Activated naive CD4-positive, alpha-beta T cell treated with anti-CD3 and anti-CD28 coated beads, Interleukin-2, amount 50 U/mL, for 72 hours (primary cell): Measurements from ENCODE around the gene RNU2-1. TPM values are rescaled to one million over a fixed set of nuclear protein-coding genes. Genes with fewer than 3 reads are reported as not detected.
A peak's percentile ranks its signal among the peaks of the same experiment; 100 is the strongest.
"Not testable (repeated sequence)": the region's sequence is repeated elsewhere in the genome, so short reads cannot be mapped to it uniquely, and the experiment has no call there.

Experiments used
- ATAC-seq, 2 donors: fragments of 150-1000 bp; cut with Tn5 transposase; 2 replicates each; pipeline ENCODE4 v1.10.0; 2021; ENCODE audit warnings: mild to moderate bottlenecking in 2 of 2, moderate library complexity in 2 of 2
- DNase-seq, 2 donors: peaks; one replicate each; pipeline ENCODE4 v3.0.0; 2021 to 2022; ENCODE audit warnings: low spot score in 2 of 2
- H3K27ac Mint-ChIP-seq, 2 donors: one replicate each; pipeline ENCODE4 v1.8.0; 2022; ENCODE audit warnings: mild to moderate bottlenecking in 2 of 2, mixed read lengths in 2 of 2
- H3K36me3 Mint-ChIP-seq, 2 donors: one replicate each; pipeline ENCODE4 v1.8.0; 2022; ENCODE audit warnings: mixed read lengths in 2 of 2
- H3K9me3 Mint-ChIP-seq, 2 donors: one replicate each; pipeline ENCODE4 v1.8.0; 2022; ENCODE audit warnings: mixed read lengths in 2 of 2
- total RNA-seq, 2 donors: library from RNA; stranded (reverse); gene quantifications; one replicate each; pipeline ENCODE4 v1.2.3, GENCODE V29; 2022

RNU2-1 gene
- 1,000 to 10,000 TPM; 5,470 to 5,569 TPM for total RNA-seq

DNA sequence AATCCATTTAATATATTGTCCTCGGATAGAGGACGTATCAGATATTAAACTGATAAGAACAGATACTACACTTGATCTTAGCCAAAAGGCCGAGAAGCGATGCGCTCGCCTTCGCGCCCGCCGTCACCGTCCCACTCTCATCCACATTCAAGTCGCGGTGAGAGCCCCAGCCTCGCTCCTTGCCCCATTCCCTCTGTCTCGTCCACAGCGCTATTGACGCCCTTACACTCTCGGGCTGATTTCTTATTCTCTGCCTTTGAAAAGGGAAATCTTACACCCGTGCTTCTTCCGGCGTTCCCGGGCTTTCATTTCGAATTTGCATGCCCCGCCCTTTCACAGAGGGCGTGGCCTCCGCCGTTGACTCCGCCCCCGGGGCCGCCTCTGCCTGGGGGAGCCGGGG is at the start of gene RNU2-1:
Gene RNU2-1, minus strand, starts transcription at position 101 of the 400 bp plus-strand sequence.
- not testable (repeated sequence) for H3K36me3 Mint-ChIP-seq, ATAC-seq, H3K9me3 Mint-ChIP-seq, DNase-seq
- peak within 1 kb of the TSS; percentile 51 to 93 for H3K27ac Mint-ChIP-seq

DNA sequence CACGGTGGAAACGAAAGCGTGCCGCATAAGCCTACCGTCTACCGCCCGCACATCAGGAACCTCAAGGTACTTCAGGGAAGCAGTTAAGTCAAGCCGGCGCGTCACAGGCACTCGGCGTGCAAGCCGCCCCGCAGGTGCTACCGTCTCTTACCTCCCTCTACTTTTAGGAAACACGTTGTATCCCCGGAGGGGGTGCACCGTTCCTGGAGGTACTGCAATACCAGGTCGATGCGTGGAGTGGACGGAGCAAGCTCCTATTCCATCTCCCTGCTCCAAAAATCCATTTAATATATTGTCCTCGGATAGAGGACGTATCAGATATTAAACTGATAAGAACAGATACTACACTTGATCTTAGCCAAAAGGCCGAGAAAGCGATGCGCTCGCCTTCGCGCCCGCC is 39.1 kb upstream of the RNU2-1 start:
- not testable (repeated sequence) for H3K36me3 Mint-ChIP-seq, DNase-seq, H3K9me3 Mint-ChIP-seq
- peak overlapping the region in 1 of 2 donors; percentile 85 for H3K27ac Mint-ChIP-seq
- ATAC-seq: peak; percentile 73 to 77

- ATAC-seq: peak; percentile 39 to 50
- not testable (repeated sequence) for H3K9me3 Mint-ChIP-seq, H3K36me3 Mint-ChIP-seq, DNase-seq
- peak overlapping the region in 1 of 2 donors; percentile 85 for H3K27ac Mint-ChIP-seq
Measured at GRCh38 chr17:43272483-43272882, 38.7 kb upstream of the RNU2-1 start.

DNA sequence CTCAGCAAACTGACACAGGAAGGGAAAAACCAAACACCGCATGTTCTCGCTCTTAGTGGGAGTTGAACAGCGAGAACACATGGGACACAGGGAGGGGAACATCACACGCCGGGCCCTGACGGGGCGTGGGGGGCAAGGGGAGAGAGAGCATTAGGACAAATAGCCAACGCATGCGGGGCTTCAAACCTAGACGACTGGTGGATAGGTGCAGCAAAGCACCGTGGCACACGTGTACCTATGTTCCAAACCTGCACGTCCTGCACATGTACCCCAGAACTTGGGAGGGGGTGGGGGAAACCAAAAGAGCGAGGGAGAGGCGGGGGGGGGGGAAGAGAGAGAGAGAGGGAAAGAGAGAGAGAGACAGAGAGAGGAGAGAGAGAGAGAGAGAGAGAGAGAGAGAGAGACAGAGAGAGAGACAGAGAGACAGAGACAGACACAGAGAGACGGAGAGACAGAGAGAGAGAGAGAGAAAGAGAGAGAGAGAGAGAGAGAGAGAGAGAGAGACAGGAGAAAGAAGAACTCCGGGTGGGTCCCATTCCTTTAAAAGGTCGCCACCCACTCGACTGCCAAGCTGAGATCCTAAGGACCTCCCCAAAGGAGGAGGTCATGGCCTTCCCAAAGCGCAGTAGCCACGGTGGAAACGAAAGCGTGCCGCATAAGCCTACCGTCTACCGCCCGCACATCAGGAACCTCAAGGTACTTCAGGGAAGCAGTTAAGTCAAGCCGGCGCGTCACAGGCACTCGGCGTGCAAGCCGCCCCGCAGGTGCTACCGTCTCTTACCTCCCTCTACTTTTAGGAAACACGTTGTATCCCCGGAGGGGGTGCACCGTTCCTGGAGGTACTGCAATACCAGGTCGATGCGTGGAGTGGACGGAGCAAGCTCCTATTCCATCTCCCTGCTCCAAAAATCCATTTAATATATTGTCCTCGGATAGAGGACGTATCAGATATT is 37.1 kb upstream of the RNU2-1 start:
- not testable (repeated sequence) for H3K27ac Mint-ChIP-seq, H3K36me3 Mint-ChIP-seq, H3K9me3 Mint-ChIP-seq, DNase-seq
- ATAC-seq: peak; percentile 70 to 77

DNA sequence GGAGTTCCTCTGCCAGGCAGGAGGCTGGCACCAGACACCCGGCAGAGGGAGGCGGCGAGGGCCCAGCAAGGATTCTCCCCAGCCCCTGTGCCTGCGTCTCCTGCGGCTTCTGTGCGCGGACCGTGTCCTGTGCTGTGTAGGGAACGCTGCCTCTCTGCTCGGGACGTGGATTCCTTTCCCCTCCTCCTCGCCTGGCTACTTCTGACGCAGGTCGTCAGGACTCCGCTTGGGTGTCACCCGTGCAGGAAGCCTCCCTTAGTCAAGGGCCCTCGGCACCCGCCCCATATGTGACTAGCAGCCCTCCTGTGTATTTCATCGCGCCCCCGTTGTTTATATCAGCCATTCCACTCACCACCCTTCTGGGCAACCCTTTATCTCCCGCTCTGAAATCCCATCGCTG is 12.7 kb upstream of the RNU2-1 start:
- DNase-seq: peak in 1 of 2 donors; percentile 75
- not testable (repeated sequence) for H3K9me3 Mint-ChIP-seq, ATAC-seq, H3K27ac Mint-ChIP-seq, H3K36me3 Mint-ChIP-seq

GRCh38 chr17:43240596-43241352 is 7.0 kb upstream of the RNU2-1 start:
- not testable (repeated sequence) for DNase-seq, H3K27ac Mint-ChIP-seq, H3K9me3 Mint-ChIP-seq, H3K36me3 Mint-ChIP-seq
- ATAC-seq: peak; percentile 69 to 70

GRCh38 chr17:43239597-43239996 is 5.8 kb upstream of the RNU2-1 start:
- not testable (repeated sequence) for H3K36me3 Mint-ChIP-seq, H3K9me3 Mint-ChIP-seq, DNase-seq
- peak; percentile 69 to 71 for ATAC-seq
- H3K27ac Mint-ChIP-seq: peak overlapping the region in 1 of 2 donors; percentile 77

DNA sequence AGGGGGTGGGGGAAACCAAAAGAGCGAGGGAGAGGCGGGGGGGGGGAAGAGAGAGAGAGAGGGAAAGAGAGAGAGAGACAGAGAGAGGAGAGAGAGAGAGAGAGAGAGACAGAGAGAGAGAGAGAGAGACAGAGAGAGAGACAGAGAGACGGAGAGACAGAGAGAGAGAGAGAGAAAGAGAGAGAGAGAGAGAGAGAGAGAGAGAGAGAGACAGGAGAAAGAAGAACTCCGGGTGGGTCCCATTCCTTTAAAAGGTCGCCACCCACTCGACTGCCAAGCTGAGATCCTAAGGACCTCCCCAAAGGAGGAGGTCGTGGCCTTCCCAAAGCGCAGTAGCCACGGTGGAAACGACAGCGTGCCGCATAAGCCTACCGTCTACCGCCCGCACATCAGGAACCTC is 514 bp downstream of the RNU2-1 start:
- peak overlapping the region; percentile 51 to 93 for H3K27ac Mint-ChIP-seq
- DNase-seq, H3K9me3 Mint-ChIP-seq, H3K36me3 Mint-ChIP-seq: not testable (repeated sequence)
- ATAC-seq: peak in 1 of 2 donors; percentile 26

DNA sequence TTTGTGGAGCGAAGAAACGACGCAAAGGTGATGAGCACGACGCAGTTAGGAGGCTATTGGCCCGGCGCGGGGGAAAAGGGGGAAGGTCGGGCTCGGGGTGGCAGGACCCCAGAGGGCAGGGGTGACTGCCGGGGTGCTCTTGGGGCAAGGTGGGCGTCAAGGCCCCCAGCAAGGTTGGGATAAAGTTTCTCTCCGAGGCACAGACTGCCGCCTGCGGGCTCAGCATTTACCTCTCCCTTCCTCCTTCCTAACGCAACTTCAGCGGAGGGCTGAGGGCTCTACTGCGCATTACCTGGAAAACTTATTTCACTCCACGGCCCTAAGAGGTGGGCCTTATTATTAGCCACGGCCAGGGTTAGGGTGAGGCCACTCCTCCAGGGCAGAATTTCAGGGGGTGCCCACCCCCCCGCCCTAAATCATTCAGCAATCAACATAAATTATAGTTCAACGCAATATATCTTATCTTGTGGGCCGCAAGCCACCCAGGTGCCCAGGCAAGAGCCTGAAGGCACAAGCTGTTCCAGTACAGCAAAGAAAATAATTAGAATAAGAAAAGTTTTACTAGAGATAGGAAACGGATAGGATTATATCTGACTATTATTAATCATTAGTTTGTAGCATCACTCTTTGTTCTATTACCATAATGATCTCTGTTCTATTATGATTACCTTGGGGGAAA is 1.6 kb downstream of the RNU2-1 start:
- H3K27ac Mint-ChIP-seq, H3K36me3 Mint-ChIP-seq, ATAC-seq, H3K9me3 Mint-ChIP-seq: not testable (repeated sequence)
- peak in 1 of 2 donors; percentile 54 for DNase-seq

DNA sequence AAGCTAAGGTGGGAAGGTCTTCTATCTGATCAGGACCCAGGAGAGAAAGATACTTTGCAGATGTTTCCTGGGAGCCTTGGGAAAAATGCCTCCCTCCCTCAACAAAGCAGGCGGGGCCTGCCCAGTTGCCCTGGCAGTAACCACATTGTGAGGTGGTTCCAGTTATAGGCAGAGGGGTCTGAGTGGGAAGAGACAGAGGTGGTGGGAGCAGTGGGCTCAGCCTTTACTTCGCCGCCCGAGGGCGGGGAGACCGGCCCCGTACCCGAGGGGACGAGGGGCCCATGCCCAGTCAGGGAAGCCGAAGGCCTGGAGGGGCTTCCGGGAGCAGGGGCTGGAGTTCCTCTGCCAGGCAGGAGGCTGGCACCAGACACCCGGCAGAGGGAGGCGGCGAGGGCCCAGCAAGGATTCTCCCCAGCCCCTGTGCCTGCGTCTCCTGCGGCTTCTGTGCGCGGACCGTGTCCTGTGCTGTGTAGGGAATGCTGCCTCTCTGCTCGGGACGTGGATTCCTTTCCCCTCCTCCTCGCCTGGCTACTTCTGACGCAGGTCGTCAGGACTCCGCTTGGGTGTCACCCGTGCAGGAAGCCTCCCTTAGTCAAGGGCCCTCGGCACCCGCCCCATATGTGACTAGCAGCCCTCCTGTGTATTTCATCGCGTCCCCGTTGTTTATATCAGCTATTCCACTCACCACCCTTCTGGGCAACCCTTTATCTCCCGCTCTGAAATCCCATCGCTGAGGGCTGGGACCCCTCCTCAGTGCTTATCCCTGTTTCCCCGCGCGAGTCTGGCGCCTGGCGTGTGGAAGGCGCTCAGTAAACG is 2.4 kb downstream of the RNU2-1 start:
- ATAC-seq, H3K9me3 Mint-ChIP-seq: not testable (repeated sequence)
- peak in 1 of 2 donors; percentile 51 for DNase-seq

GRCh38 chr17:43228020-43228782 is 5.6 kb downstream of the RNU2-1 start, which contains the start of gene CCDC200:
CCDC200 (minus strand) TSS chr17:43228623; CDS start chr17:43228554, 69 bp downstream.
- H3K27ac Mint-ChIP-seq, H3K9me3 Mint-ChIP-seq, DNase-seq, H3K36me3 Mint-ChIP-seq, ATAC-seq: not testable (repeated sequence)

More for the DNA sequence above, 2.4 kb downstream of the RNU2-1 start:
- not testable (repeated sequence) for H3K36me3 Mint-ChIP-seq, H3K27ac Mint-ChIP-seq

GRCh38 chr17:43226393-43226792 is 7.4 kb downstream of the RNU2-1 start:
- no peak for DNase-seq
- Mint-ChIP-seq H3K36me3 (peaks cover 0 to 5% of the 10 kb centered on the region in 2 donors), H3K9me3 (no peaks in the 10 kb centered on the region), H3K27ac (no peak overlapping the region)
- ATAC-seq: no peak

DNA sequence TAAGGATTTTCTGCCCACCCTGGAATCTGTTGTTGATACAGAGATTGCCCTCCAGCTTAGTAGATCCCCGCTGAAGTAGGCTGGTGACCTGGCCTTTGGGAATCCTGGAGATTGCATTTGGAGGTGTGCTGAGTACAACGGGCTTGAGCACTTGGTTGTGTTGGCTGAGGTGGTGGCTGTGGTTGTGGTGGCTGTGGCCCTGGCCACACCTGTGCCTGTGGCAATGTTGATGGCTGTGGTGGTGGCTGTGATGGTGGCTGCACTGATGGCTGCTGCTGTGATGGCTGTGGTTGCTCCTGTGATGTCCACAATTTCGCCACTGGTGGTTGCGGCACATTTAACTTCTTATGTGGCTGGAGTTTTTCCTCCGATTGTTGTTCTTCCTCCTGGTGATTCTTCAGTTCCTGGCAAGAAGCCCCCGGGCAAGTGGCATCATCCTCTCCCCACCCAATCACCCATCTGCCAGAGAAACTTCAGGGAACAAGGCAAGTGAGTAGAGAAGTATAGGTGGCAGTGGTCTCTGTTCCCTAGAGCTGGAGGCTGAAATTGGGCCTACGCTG is 9.6 kb downstream of the RNU2-1 start:
- DNase-seq: peak; percentile 0 to 23
- peaks cover 0 to 5% of the 10 kb centered on the region in 2 donors for H3K36me3 Mint-ChIP-seq
- no peak for ATAC-seq
- no peaks in the 10 kb centered on the region for H3K9me3 Mint-ChIP-seq
- peak overlapping the region; percentile 42 to 57 for H3K27ac Mint-ChIP-seq

DNA sequence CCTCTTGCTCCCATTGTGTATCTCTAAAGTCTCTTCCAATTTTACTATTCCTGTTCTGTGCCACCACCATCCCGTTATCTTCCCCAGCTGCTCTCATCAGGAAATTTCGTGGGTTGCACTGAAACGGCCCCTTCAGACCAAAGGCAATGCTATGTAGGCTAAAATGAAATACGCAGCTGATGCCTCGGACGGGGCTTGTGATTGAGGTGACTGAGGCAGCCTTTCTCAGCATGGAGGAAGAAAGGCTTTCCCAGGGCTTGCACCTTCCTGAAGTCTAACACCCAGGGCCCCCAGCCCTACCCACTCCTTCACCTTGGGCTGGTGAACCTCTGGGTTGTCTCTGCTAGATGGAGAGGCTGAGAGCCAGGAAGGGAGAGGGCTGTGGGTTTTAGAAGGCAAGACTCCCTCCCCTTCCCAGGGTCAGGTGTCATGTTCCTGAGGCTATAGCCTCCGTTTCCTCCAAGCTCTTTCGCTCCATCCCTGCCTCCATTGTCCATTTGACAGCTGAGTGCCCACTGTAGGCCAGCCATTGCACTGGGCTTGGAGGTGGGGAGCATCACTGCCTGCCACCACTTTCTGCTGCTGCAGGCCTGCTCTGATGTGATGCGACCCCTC is 13.2 kb downstream of the RNU2-1 start:
- DNase-seq: no peak
- no peak for ATAC-seq
- Mint-ChIP-seq H3K9me3 (no peaks in the 10 kb centered on the region), H3K36me3 (peaks cover 5% of the 10 kb centered on the region in 2 donors), H3K27ac (no peak overlapping the region)
